Body of pancreas (tissue), 4 donors: ENCODE results near the gene MASP1.

Experiments
- POLR2A ChIP-seq, 3 donors: fragments of 450-650 bp; IDR thresholded peaks; one replicate each; pipeline ENCODE4 v1.6.1; 2016; ENCODE audit warnings: antibody characterized with exemption in 3 of 3, mild to moderate bottlenecking in 2 of 3
- TF ChIP-seq, protein P1 (sequence below), 7 experiments: fragments of 450-650 bp in 4 of 7; fragments of 200-600 bp in 3 of 7; sonication (generic) in 3 of 7; IDR thresholded peaks; one replicate each; pipeline ENCODE4 v1.5.1; 2016 to 2019; ENCODE audit warnings: antibody characterized with exemption in 7 of 7

DNA sequence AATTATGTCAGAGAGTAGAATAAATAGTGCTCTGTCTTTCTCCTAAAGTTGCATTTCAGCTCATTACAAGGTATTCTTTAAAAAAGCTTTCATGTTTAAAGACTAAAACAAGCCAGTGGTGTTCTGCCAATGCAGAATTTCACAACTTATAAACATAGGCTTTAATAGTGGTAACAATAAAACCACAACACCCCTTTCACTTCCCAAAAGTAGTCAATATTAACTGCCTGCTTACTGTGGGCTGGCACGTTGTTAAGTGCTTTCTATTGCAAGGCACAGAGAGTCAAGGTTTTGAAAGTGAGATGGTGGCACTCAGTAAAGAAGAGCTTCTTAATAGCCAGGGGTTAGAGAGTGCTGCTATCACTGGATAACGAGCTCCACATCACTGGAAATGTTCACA lies 102.6 kb downstream of the MASP1 start:
- TF ChIP-seq POLR2A (IDR thresholded peaks at IDR 0.05), result no peak
- TF ChIP-seq, protein P1, sequence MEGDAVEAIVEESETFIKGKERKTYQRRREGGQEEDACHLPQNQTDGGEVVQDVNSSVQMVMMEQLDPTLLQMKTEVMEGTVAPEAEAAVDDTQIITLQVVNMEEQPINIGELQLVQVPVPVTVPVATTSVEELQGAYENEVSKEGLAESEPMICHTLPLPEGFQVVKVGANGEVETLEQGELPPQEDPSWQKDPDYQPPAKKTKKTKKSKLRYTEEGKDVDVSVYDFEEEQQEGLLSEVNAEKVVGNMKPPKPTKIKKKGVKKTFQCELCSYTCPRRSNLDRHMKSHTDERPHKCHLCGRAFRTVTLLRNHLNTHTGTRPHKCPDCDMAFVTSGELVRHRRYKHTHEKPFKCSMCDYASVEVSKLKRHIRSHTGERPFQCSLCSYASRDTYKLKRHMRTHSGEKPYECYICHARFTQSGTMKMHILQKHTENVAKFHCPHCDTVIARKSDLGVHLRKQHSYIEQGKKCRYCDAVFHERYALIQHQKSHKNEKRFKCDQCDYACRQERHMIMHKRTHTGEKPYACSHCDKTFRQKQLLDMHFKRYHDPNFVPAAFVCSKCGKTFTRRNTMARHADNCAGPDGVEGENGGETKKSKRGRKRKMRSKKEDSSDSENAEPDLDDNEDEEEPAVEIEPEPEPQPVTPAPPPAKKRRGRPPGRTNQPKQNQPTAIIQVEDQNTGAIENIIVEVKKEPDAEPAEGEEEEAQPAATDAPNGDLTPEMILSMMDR (IDR thresholded peaks at IDR 0.05), result no peak
